Head of caudate nucleus (tissue), 42 donors: ENCODE data around the gene APBB1IP.
"Not testable (repeated sequence)": the region's sequence is repeated elsewhere in the genome, so short reads cannot be mapped to it uniquely, and the experiment has no call there.

Experiments used
- DNase-seq, 42 donors: peaks; one replicate each; pipeline versions ENCODE4 v3.0.0 to v3.0.0-alpha.2; 2020 to 2021; ENCODE audit warnings: mixed read lengths in 7 of 42
- intact Hi-C: fragments of 100-400 bp; cut with DNase I; formaldehyde crosslinking; loops from one replicate; pipeline ENCODE4 v1.15.0; 2022

Gene APBB1IP

GRCh38 chr10:26528715-26529393 lies 90.7 kb downstream of the APBB1IP start:
- intact Hi-C loops, result no loop called here
- DNase-seq, result no peak

DNA sequence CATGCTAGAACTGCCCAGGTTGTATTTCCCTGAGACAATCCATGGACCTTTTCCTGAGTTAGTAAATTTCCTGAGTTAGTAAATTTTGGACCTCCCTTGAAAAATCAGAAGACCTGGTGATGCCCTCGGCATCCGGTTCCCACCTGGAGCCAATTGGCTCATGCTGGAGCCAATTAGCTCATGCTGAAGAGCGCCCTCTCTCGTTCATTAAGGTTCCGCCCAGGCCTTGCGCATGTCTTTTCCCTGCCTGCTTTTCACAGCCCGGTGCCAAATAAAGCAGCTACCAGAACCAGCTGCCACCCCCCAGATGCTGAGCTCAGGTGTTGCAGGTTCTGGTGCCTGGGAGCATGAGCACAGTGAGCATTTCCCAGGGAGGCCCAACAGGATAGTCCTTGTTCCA lies 96.2 kb downstream of the APBB1IP start:
- DNase-seq, result no peak
- intact Hi-C loops, result no loop called here

DNA sequence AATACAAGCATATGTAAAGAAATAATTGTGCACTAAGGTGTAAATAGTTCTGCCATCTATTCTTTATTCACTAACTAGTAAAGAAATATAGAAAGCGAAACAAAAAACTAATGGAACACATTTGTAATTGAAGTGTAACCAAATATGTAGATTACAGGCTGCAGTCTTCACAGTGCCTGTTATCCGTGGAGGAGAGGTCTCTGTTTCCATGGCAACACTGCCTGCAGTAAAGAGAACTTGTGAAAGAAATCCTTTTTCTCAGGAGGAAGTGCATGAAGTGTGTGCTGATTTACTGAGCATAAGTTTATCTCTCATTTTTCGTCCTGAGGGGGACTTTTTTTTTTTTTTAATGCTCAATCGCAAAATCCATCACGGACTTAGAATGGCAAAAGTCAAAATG lies 102.5 kb downstream of the APBB1IP start:
- peak in 2 of 42 donors; percentile 10 to 46 for DNase-seq
- intact Hi-C loops, result no loop called here

GRCh38 chr10:26543567-26544306 lies 105.6 kb downstream of the APBB1IP start:
- intact Hi-C loops, result no loop called here
- no peak for DNase-seq

DNA sequence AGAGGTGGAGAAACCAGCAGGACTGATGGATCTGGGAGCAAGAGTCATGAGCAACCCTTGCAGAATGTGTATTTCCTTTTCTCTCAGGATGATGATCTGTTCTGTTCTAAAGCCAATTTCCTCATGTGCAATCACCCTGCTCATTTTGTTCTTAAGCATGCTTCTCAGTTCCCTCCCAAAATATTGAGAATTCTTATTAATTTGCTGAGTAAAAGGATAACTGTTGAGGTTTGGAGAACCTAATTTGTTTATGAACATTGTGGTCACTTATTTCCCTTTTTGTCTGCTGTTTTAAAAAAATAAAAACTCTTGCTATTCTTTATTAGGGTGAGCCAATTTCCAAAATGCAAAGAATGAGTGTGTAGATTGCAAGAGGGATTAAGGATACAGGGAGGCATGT lies 106.8 kb downstream of the APBB1IP start:
- no peak for DNase-seq
- intact Hi-C loops, result no loop called here

DNA sequence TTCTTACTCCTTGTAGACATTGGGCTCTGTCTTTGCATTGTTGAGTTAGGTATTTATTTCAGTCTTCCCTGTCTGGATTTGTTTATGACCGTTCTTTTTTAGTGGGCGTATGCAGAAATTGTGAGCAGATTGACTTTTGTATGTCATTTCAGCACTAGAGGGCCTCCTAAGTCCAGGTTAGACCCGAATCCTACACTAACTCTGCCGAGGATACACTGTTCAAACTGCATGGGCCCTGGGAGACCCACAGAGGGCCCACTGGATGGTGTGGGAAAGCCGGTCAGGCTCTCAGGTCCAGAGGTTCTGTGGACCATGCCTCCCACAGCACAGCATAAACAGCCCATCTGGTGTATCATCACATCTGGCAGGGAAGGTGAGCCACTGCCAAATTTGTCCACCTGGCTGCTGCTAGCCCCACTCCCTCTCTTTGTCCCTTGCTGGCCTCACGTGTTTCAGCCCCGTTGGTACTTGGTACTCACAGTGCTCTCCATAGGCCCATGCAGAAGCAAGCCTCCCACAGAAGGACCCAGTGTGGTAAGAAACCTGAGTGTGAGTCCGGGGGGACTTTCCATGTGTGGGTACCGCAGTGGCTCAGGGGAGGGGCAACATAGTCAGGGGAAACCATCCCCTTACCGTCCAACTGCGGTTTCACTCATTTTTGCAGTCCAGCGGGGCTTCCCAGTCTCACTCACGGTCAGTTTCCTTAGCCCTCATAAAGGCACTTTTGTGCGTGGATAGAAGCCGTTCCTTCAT lies 112.8 kb downstream of the APBB1IP start:
- DNase-seq, result no peak
- intact Hi-C loops, result loop anchor here (10.0 kb wide), 1 partner anchor 216 kb away; no protein-coding TSS in a partner anchor

GRCh38 chr10:26554246-26554645 lies 116.1 kb downstream of the APBB1IP start:
- intact Hi-C loops, result loop anchor here (10.0 kb wide), 1 partner anchor 219 kb away; no protein-coding TSS in a partner anchor
- DNase-seq, result no peak

DNA sequence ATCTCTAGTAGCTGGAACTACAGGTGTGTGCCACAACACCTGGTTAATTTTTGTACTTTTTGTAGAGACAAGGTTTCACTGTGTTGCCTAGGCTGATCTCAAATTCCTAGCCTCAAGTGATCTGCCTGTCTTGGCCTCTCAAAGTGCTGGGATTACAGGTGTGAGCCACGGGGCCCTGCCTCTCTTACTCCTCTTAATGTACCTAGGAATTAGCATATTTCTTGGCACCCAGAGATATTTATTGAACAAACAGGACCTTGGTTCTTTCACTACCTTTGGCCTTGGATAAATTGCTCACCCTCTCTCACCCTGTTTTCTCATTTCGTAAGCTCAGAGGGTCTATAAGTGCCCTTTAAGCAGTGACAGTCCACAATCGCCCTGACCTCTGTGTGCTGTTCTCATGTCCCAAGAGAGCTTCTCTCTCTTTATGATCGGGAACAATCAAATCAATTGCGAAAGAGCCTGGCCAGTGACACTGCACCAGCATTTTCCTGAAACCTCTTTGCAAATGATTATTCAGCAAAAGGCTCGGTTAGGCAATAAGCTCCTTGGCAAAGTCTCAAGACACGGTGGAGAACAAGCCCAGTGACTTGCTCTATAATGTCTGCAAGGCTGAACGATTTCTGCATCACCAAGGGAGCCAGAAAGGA lies 117.7 kb downstream of the APBB1IP start:
- intact Hi-C loops, result loop anchor here (10.0 kb wide), 1 partner anchor 221 kb away; no protein-coding TSS in a partner anchor
- DNase-seq, result peak in 18 of 42 donors; percentile 13 to 51 (median 32)

GRCh38 chr10:26556748-26557640 lies 118.9 kb downstream of the APBB1IP start:
- DNase-seq, result peak in 28 of 42 donors; percentile 18 to 73 (median 48)

DNA sequence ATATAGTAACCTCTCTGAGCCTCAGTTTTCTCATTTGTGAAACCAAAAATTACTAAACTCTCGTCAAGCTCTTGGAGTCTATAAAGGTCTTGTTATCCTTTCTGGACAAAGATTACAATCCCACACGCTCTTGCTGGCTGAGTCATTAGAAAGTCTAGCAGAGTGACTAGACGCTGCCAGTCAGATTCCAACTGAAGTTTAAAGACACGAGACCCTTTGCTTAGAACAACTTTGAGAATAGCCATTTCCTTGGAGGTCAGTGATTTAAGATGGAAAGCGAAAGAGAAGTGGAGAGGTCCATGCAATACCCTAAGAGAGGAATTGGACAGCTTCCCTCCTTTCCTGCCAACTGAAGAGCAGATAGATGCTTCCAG lies 119.5 kb downstream of the APBB1IP start:
- intact Hi-C loops, result loop anchor here (10.0 kb wide), 1 partner anchor 223 kb away; no protein-coding TSS in a partner anchor
- DNase-seq, result no peak

More at GRCh38 chr10:26556748-26557640, 118.9 kb downstream of the APBB1IP start:
- intact Hi-C loops, result loop anchor here (10.0 kb wide), 1 partner anchor 222 kb away; no protein-coding TSS in a partner anchor

GRCh38 chr10:26566525-26567350 lies 128.6 kb downstream of the APBB1IP start:
- intact Hi-C loops, result no loop called here
- DNase-seq, result peak in 2 of 42 donors; percentile 13 to 33

- intact Hi-C loops, result no loop called here
- no peak for DNase-seq
Measured at GRCh38 chr10:26567351-26567721, 129.2 kb downstream of the APBB1IP start.

DNA sequence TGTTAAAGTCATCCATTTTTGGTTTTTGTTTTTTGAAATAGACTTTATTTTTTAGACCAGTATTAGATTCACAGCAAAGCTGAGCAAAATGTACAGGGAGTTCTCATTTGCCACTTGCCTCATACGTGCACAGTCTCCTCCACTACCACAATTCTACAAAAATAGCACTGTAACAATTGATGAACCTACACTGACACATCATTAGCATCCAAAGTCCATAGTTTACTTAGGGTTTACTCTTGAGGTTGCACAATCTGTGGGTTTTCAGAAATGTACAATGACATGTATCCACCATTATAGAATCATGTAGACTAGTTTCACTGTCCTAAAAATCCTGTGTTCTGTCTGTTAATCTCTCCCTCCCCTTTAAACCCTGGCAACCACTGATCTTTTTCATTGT lies 133.5 kb downstream of the APBB1IP start:
- intact Hi-C loops, result no loop called here
- DNase-seq, result no peak

DNA sequence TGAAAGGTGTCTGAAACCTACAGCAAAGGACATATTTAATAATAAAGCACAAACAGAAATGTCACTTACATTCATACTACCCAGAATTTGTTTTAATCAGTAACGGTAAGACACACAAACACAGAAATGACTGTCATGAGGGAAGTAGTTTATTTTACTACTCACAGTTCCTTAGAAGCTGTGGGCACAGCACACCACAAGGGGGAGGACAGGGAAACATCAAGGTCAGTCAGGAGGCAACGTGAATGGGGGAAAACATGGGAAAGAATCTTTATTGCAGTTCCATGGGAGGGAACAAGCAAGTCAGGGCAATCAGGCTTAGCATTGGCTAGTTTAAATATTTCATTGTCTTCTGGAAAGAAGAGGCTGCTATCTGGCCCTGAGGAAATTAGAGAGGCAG lies 135.5 kb downstream of the APBB1IP start:
- DNase-seq, result no peak
- intact Hi-C loops, result no loop called here

GRCh38 chr10:26574783-26575182 lies 136.6 kb downstream of the APBB1IP start:
- intact Hi-C loops, result no loop called here
- DNase-seq, result no peak

DNA sequence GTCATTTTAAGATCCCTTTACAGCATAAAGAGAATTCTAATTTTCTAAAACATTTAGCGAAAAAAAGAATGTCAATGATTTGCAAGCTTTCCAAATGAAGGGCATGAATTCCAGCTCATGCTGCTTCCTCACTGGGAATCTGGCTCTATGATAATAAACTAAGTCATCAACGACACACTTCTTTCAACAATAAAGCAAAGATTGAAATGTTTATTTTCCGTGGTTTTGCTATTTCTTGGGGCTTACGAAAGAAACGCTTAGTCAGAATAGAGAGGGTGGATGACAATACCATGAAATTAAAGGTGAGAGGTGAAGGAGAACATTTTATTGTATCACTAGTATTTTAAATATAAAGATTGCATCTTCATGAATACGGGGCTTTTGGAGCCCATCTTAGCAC lies 140.2 kb downstream of the APBB1IP start:
- intact Hi-C loops, DNase-seq: not testable (repeated sequence)
